GM19025 (cell line): Measurements from ENCODE around the gene KCTD3.

Experiments used
- ATAC-seq: cut with Tn5 transposase; IDR thresholded peaks from one replicate; pipeline ENCODE4 v1.9.1; 2021; ENCODE audit warnings: mild to moderate bottlenecking, low read depth, moderate library complexity; ENCODE audit not compliant: unreplicated experiment

KCTD3 gene

GRCh38 chr1:215566556-215567490 is at the start of gene KCTD3:
Gene KCTD3 (plus strand): TSS chr1:215567304. CDS start chr1:215567686, 382 bp downstream.
- peak; percentile 62 for ATAC-seq

GRCh38 chr1:215517441-215517891 is 49.6 kb upstream of the KCTD3 start:
- ATAC-seq, result no peak

- no peak for ATAC-seq
Measured at GRCh38 chr1:215518594-215518993, 48.5 kb upstream of the KCTD3 start.

GRCh38 chr1:215521279-215521678 is 45.8 kb upstream of the KCTD3 start:
- no peak for ATAC-seq

GRCh38 chr1:215523128-215523861 is 43.8 kb upstream of the KCTD3 start:
- ATAC-seq, result no peak

GRCh38 chr1:215523906-215524305 is 43.2 kb upstream of the KCTD3 start:
- ATAC-seq, result no peak

- ATAC-seq, result no peak
Measured at GRCh38 chr1:215526147-215526845, 40.8 kb upstream of the KCTD3 start.

GRCh38 chr1:215526846-215527151 is 40.3 kb upstream of the KCTD3 start:
- ATAC-seq, result no peak

- ATAC-seq, result peak; percentile 66
Measured at GRCh38 chr1:215529111-215529510, 38.0 kb upstream of the KCTD3 start.

GRCh38 chr1:215529571-215529970 is 37.5 kb upstream of the KCTD3 start:
- ATAC-seq, result no peak

GRCh38 chr1:215530401-215530984 is 36.6 kb upstream of the KCTD3 start:
- ATAC-seq, result no peak

- ATAC-seq, result no peak
Measured at GRCh38 chr1:215539803-215540570, 27.1 kb upstream of the KCTD3 start.

- ATAC-seq, result no peak
Measured at GRCh38 chr1:215542301-215542700, 24.8 kb upstream of the KCTD3 start.

GRCh38 chr1:215543191-215543606 is 23.9 kb upstream of the KCTD3 start:
- ATAC-seq, result peak; percentile 97

GRCh38 chr1:215543806-215544205 is 23.3 kb upstream of the KCTD3 start:
- ATAC-seq, result no peak

- ATAC-seq, result no peak
Measured at GRCh38 chr1:215544566-215544965, 22.5 kb upstream of the KCTD3 start.

GRCh38 chr1:215545096-215545495 is 22.0 kb upstream of the KCTD3 start:
- ATAC-seq, result no peak

- ATAC-seq, result no peak
Measured at GRCh38 chr1:215547011-215547410, 20.1 kb upstream of the KCTD3 start.

GRCh38 chr1:215551806-215552205 is 15.3 kb upstream of the KCTD3 start:
- ATAC-seq, result no peak

- ATAC-seq, result no peak
Measured at GRCh38 chr1:215554865-215555264, 12.2 kb upstream of the KCTD3 start.
